ENCODE data around the gene PDE6A. TPM values are rescaled to one million over a fixed set of nuclear protein-coding genes. Genes with fewer than 3 reads are reported as not detected.

Gene PDE6A
- total and polyA plus RNA-seq, 2 experiments from 2014 or later, result not detected

DNA sequence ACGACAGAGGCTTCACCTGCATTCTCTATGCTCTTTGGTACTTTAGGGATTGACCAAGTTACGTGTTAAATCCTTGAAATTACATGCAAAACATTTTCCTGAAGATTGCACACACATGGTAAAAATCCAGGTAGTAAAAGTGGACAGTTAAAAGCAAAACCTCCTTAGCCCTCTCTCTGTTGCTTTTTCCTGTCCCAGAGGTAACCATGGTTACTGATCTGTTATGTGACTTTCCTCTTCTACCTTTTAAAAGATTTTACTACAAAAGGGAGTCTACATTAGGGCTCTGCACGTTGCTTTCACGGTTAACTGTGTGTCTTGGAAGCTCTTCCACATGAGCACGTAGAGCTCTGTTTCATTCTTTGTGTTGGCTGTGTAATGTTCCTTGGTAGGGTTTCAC, 117.5 kb downstream of the PDE6A start:
- TF ChIP-seq EZH2phosphoT487 (IDR thresholded peaks at IDR 0.05; ENCODE audit: insufficient read depth, low read depth), result no peak
- no peak for TF ChIP-seq EZH2 (IDR thresholded peaks at IDR 0.05; ENCODE audit: insufficient read depth, poor library complexity, severe bottlenecking)
- H3K9me3 ChIP-seq (ENCODE audit: low read depth), result no peaks in the 10 kb centered on the region
- H3K79me2 ChIP-seq (ENCODE audit: insufficient read depth), result no peaks in the 10 kb centered on the region
- H3K4me1 ChIP-seq (ENCODE audit: insufficient read depth), result peaks cover 4% of the 10 kb centered on the region; the same call in 1 of the 2 replicates
- H3K27me3 ChIP-seq (replicated peaks; ENCODE audit: insufficient read depth), result no peaks in the 10 kb centered on the region
- H3K27ac ChIP-seq, result no peak overlapping the region
- H4K20me1 ChIP-seq (ENCODE audit: insufficient read depth), result no peaks in the 10 kb centered on the region
- 0 out of 2 replicates have a peak, but pooled peaks cover 5% of the 10 kb centered on the region for H3F3A ChIP-seq (ENCODE audit: insufficient read depth)
- no peaks in the 10 kb centered on the region for H3K36me3 ChIP-seq (ENCODE audit: low read depth)
- no peak for DNase-seq
- H2AFZ ChIP-seq, result no peak overlapping the region
- no peak overlapping the region for H3K9ac ChIP-seq
- H3K9me2 ChIP-seq (ENCODE audit: insufficient read depth), result no peaks in the 10 kb centered on the region
- WGBS, 2 experiments (ENCODE audit: low coverage in 1 of 2, low lambda C conversion rate in 2 of 2, missing lambda C conversion rate in 2 of 2), result 66 to 69% methylated on average over 5 of the region's 5 CpGs
- in situ Hi-C loops (cut with MboI), result loop anchor here (5.0 to 25.0 kb wide), 4 partner anchors 190 to 610 kb away; partner anchors contain the start of gene RPS14
- no peak overlapping the region for H3K4me2 ChIP-seq (ENCODE audit: unreplicated experiment)
- no peak overlapping the region for H3K4me3 ChIP-seq

DNA sequence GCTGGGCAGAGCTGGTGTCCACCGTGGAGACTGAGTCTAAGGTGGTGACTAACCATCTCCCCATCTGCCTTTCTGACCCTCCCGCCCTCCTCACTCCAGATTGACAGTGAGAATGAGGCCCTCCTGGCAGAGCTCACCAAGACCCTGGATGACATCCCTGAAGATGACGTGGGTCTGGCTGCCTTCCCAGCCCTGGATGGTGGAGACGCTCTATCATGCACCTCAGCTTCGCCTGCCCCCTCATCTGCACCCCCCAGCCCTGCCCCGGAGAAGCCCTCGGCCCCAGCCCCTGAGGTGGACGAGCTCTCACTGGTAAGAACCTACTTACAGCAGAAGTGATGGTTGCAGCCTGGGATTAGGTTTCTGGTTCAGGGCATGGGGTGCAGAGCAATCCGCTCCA, 118.0 kb downstream of the PDE6A start:
- Histone ChIP-seq H3K4me1 (ENCODE audit: insufficient read depth) (peaks cover 4% of the 10 kb centered on the region; the same call in 1 of the 2 replicates), H3K4me3 (no peak overlapping the region), H3K79me2 (ENCODE audit: insufficient read depth) (no peaks in the 10 kb centered on the region), H2AFZ (no peak overlapping the region), H3K9me2 (ENCODE audit: insufficient read depth) (no peaks in the 10 kb centered on the region), H3F3A (ENCODE audit: insufficient read depth) (0 out of 2 replicates have a peak, but pooled peaks cover 5% of the 10 kb centered on the region), H3K36me3 (ENCODE audit: low read depth) (no peaks in the 10 kb centered on the region), H3K27ac (no peak overlapping the region), H3K9me3 (ENCODE audit: low read depth) (no peaks in the 10 kb centered on the region), H3K4me2 (ENCODE audit: unreplicated experiment) (no peak overlapping the region), H4K20me1 (ENCODE audit: insufficient read depth) (no peaks in the 10 kb centered on the region), H3K27me3 (replicated peaks; ENCODE audit: insufficient read depth) (no peaks in the 10 kb centered on the region), H3K9ac (no peak overlapping the region)
- 64 to 65% methylated on average over 9 of the region's 9 CpGs for WGBS, 2 experiments (ENCODE audit: low coverage in 1 of 2, low lambda C conversion rate in 2 of 2, missing lambda C conversion rate in 2 of 2)
- no peak for DNase-seq
- TF ChIP-seq EZH2phosphoT487 (IDR thresholded peaks at IDR 0.05; ENCODE audit: insufficient read depth, low read depth) (no peak), EZH2 (IDR thresholded peaks at IDR 0.05; ENCODE audit: insufficient read depth, poor library complexity, severe bottlenecking) (no peak)
- in situ Hi-C loops (cut with MboI), result loop anchor here (5.0 to 25.0 kb wide), 4 partner anchors 189 to 611 kb away; partner anchors contain the start of gene RPS14

DNA sequence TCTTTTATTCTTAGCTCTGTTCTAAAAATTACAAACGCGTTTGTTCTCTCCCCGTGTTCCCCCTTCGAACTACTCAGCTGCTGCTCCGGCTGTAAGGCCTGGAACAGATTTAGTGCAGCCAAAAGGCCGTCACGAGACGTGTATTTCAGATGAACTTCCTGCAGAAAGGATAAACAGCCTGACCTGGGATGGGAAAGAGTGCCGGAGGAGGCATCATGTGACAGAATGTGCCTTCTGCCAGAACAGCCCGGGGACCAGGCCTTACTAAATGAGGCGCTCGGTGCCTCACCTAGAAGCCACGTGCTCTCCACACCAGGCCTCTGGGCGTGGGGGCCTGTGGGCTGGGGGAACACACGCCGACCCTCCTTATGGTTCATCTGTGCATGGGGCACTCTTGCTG, 119.7 kb downstream of the PDE6A start:
- DNase-seq, result no peak
- H2AFZ ChIP-seq, result no peak overlapping the region
- in situ Hi-C loops (cut with MboI), result loop anchor here (5.0 to 25.0 kb wide), 4 partner anchors 188 to 612 kb away; partner anchors contain the start of gene RPS14

DNA sequence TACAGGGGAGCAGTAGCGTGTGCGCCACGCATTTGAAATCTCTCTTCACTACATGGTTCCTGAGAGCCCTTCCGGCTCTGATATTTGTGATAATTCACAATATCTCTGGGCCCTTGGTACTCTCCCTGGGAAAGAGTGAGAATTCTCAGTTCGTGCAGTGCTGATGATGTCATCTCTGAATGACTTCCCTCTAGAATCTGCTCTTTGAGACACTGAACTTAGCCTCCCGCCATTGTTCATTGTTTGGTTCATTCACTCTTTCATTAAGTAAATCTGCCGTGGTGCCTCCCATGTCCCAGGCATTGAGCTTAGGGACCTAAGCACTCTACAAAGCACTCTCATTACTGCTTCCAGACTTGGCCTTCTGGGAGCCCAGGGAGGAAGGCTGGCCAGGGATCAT, 120.5 kb downstream of the PDE6A start:
- Histone ChIP-seq H3F3A (ENCODE audit: insufficient read depth) (0 out of 2 replicates have a peak, but pooled peaks cover 5% of the 10 kb centered on the region), H3K9me2 (ENCODE audit: insufficient read depth) (no peaks in the 10 kb centered on the region), H3K4me3 (no peak overlapping the region), H3K36me3 (ENCODE audit: low read depth) (no peaks in the 10 kb centered on the region), H2AFZ (no peak overlapping the region), H3K4me1 (ENCODE audit: insufficient read depth) (peaks cover 4% of the 10 kb centered on the region; the same call in 1 of the 2 replicates), H3K27ac (no peak overlapping the region), H3K9ac (no peak overlapping the region), H3K79me2 (ENCODE audit: insufficient read depth) (no peaks in the 10 kb centered on the region), H4K20me1 (ENCODE audit: insufficient read depth) (no peaks in the 10 kb centered on the region), H3K27me3 (replicated peaks; ENCODE audit: insufficient read depth) (no peaks in the 10 kb centered on the region), H3K9me3 (ENCODE audit: low read depth) (no peaks in the 10 kb centered on the region), H3K4me2 (ENCODE audit: unreplicated experiment) (no peak overlapping the region)
- in situ Hi-C loops (cut with MboI), result no loop called here
- 85 to 86% methylated on average over 7 of the region's 7 CpGs for WGBS, 2 experiments (ENCODE audit: low coverage in 1 of 2, low lambda C conversion rate in 2 of 2, missing lambda C conversion rate in 2 of 2)
- no peak for TF ChIP-seq EZH2phosphoT487 (IDR thresholded peaks at IDR 0.05; ENCODE audit: insufficient read depth, low read depth)
- TF ChIP-seq EZH2 (IDR thresholded peaks at IDR 0.05; ENCODE audit: insufficient read depth, poor library complexity, severe bottlenecking), result no peak
- DNase-seq, result no peak

More for the DNA sequence above, 119.7 kb downstream of the PDE6A start:
- Histone ChIP-seq H3K4me1 (ENCODE audit: insufficient read depth) (peaks cover 4% of the 10 kb centered on the region; the same call in 1 of the 2 replicates), H3K36me3 (ENCODE audit: low read depth) (no peaks in the 10 kb centered on the region), H3K9me3 (ENCODE audit: low read depth) (no peaks in the 10 kb centered on the region), H3K27ac (no peak overlapping the region), H3K9ac (no peak overlapping the region), H3K4me2 (ENCODE audit: unreplicated experiment) (no peak overlapping the region), H3K4me3 (no peak overlapping the region), H3K27me3 (replicated peaks; ENCODE audit: insufficient read depth) (no peaks in the 10 kb centered on the region), H3K9me2 (ENCODE audit: insufficient read depth) (no peaks in the 10 kb centered on the region), H3F3A (ENCODE audit: insufficient read depth) (0 out of 2 replicates have a peak, but pooled peaks cover 5% of the 10 kb centered on the region), H4K20me1 (ENCODE audit: insufficient read depth) (no peaks in the 10 kb centered on the region), H3K79me2 (ENCODE audit: insufficient read depth) (no peaks in the 10 kb centered on the region)
- no peak for TF ChIP-seq EZH2 (IDR thresholded peaks at IDR 0.05; ENCODE audit: insufficient read depth, poor library complexity, severe bottlenecking)
- TF ChIP-seq EZH2phosphoT487 (IDR thresholded peaks at IDR 0.05; ENCODE audit: insufficient read depth, low read depth), result no peak
- 82 to 83% methylated on average over 16 of the region's 16 CpGs for WGBS, 2 experiments (ENCODE audit: low coverage in 1 of 2, low lambda C conversion rate in 2 of 2, missing lambda C conversion rate in 2 of 2)
